Suprapubic skin (tissue), 4 donors: ENCODE data around the gene TNS3. TPM values are rescaled to one million over a fixed set of nuclear protein-coding genes. Genes with fewer than 3 reads are reported as not detected.

ENCODE experiments used
- DNase-seq, 2 donors: peaks; one replicate each; pipeline ENCODE4 v3.0.0-alpha.2; 2019; ENCODE audit warnings: low spot score in 2 of 2
- H3K27ac ChIP-seq: fragments of 200-600 bp; sonication (generic); one replicate; pipeline ENCODE4 v1.5.1; 2019
- H3K27me3 ChIP-seq: fragments of 200-600 bp; sonication (generic); one replicate; pipeline ENCODE4 v1.5.1; 2019
- H3K36me3 ChIP-seq: fragments of 200-600 bp; sonication (generic); one replicate; pipeline ENCODE4 v1.5.1; 2019
- H3K4me1 ChIP-seq: fragments of 200-600 bp; sonication (generic); one replicate; pipeline ENCODE4 v1.5.1; 2019
- H3K4me3 ChIP-seq: fragments of 200-600 bp; sonication (generic); one replicate; pipeline ENCODE4 v1.5.1; 2019; ENCODE audit warnings: mild to moderate bottlenecking
- H3K9me3 ChIP-seq: fragments of 200-600 bp; sonication (generic); one replicate; pipeline ENCODE4 v1.5.1; 2019
- EP300 ChIP-seq: sonication (generic); formaldehyde crosslinking; IDR thresholded peaks from one replicate; pipeline ENCODE4 v1.6.1; 2017; ENCODE audit warnings: antibody characterized with exemption
- POLR2A ChIP-seq, 2 donors: fragments of 450-650 bp; IDR thresholded peaks; one replicate each; pipeline ENCODE4 v1.6.1; 2017; ENCODE audit warnings: antibody characterized with exemption in 2 of 2, mild to moderate bottlenecking in 2 of 2, moderate library complexity in 2 of 2
- POLR2AphosphoS5 ChIP-seq, 3 donors: sonication (generic); formaldehyde crosslinking; IDR thresholded peaks; one replicate each; pipeline ENCODE4 v1.6.1; 2017; ENCODE audit warnings: antibody characterized with exemption in 3 of 3
- WGBS: methylation state at CpG from one replicate; pipeline ENCODE4 v1.1.5; 2018; 5-methylcytosine and 5-hydroxymethylcytosine counted together
- total RNA-seq, 4 donors: library from RNA; depleted of rRNA; stranded (reverse); fragments of >200 nt; gene quantifications; one replicate each; pipeline ENCODE4 v1.1.0, GENCODE V29; 2016
- TF ChIP-seq, protein P1 (sequence below), 2 donors: fragments of 200-600 bp in 1 of 2; fragments of 450-650 bp in 1 of 2; sonication (generic) in 1 of 2; IDR thresholded peaks; one replicate each; pipeline ENCODE4 v1.5.1; 2016 to 2019; ENCODE audit warnings: antibody characterized with exemption in 2 of 2, mild to moderate bottlenecking in 1 of 2, moderate library complexity in 1 of 2

Gene TNS3
- total RNA-seq, 4 donors from 2014 or later, result 14.3 to 53.0 (median 31.9) TPM

DNA sequence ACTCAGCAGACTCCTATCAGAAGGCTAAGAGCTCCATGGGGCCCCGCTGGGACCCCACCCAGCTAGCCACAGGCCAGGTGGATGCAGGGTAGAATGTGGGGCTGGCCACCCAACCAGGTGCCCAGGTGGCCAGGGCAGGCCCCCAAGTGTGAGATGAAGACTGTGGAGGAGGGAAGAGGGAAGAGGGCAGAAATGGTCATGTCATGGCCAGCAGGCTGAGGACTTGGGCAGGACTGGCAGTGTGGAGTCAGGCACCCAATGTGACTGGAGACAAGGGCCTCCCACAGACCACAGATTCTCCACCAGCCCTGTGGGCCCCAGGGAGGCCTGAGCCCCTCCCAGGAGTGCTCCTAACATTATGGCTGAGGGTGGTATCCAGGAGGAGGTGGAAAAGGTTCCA is 141.6 kb downstream of the TNS3 start:
- Histone ChIP-seq H3K27ac (no peak overlapping the region), H3K4me1 (no peaks in the 10 kb centered on the region), H3K4me3 (no peak overlapping the region), H3K9me3 (no peaks in the 10 kb centered on the region), H3K27me3 (no peaks in the 10 kb centered on the region), H3K36me3 (peaks cover 14% of the 10 kb centered on the region)
- WGBS, result 0% methylated on average over 1 of the region's 1 CpG
- DNase-seq, result no peak
- TF ChIP-seq, protein P1, sequence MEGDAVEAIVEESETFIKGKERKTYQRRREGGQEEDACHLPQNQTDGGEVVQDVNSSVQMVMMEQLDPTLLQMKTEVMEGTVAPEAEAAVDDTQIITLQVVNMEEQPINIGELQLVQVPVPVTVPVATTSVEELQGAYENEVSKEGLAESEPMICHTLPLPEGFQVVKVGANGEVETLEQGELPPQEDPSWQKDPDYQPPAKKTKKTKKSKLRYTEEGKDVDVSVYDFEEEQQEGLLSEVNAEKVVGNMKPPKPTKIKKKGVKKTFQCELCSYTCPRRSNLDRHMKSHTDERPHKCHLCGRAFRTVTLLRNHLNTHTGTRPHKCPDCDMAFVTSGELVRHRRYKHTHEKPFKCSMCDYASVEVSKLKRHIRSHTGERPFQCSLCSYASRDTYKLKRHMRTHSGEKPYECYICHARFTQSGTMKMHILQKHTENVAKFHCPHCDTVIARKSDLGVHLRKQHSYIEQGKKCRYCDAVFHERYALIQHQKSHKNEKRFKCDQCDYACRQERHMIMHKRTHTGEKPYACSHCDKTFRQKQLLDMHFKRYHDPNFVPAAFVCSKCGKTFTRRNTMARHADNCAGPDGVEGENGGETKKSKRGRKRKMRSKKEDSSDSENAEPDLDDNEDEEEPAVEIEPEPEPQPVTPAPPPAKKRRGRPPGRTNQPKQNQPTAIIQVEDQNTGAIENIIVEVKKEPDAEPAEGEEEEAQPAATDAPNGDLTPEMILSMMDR (IDR thresholded peaks at IDR 0.05), result no peak
- no peak for TF ChIP-seq EP300
- no peak for TF ChIP-seq POLR2AphosphoS5 (IDR thresholded peaks at IDR 0.05)
- no peak for TF ChIP-seq POLR2A (IDR thresholded peaks at IDR 0.05)

DNA sequence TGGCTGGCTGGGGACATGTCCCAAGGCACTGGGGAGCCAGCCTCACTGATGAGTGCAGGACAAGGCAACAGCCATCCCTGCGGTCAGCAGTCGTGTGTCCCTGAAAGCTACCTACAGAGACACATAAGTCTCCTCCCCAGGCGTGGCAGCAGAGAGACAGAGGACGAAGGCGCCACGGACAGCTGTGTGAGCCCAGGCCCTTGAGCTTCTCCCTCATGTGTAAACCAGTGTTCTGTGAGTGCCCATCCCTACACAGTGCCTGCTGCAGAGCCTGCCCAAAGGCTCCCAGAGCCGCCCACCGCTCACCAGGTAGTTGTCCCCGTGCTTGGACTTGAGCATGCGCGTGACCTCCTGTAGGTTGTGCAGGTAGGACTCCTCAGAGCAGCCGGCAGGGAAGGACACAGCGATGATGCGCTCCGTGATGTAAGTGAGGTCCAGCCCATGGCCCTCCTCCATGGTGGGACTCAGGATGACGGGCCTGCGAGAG is 142.7 kb downstream of the TNS3 start:
- WGBS, result 91% methylated on average over 15 of the region's 17 CpGs
- H3K27me3 ChIP-seq, result no peaks in the 10 kb centered on the region
- DNase-seq, result no peak
- H3K4me3 ChIP-seq, result no peak overlapping the region
- H3K36me3 ChIP-seq, result peaks cover 14% of the 10 kb centered on the region
- H3K4me1 ChIP-seq, result no peaks in the 10 kb centered on the region
- TF ChIP-seq, protein P1 (IDR thresholded peaks at IDR 0.05), result no peak
- TF ChIP-seq POLR2A (IDR thresholded peaks at IDR 0.05), result no peak
- no peak for TF ChIP-seq EP300
- TF ChIP-seq POLR2AphosphoS5 (IDR thresholded peaks at IDR 0.05), result no peak
- H3K9me3 ChIP-seq, result no peaks in the 10 kb centered on the region
- no peak overlapping the region for H3K27ac ChIP-seq

DNA sequence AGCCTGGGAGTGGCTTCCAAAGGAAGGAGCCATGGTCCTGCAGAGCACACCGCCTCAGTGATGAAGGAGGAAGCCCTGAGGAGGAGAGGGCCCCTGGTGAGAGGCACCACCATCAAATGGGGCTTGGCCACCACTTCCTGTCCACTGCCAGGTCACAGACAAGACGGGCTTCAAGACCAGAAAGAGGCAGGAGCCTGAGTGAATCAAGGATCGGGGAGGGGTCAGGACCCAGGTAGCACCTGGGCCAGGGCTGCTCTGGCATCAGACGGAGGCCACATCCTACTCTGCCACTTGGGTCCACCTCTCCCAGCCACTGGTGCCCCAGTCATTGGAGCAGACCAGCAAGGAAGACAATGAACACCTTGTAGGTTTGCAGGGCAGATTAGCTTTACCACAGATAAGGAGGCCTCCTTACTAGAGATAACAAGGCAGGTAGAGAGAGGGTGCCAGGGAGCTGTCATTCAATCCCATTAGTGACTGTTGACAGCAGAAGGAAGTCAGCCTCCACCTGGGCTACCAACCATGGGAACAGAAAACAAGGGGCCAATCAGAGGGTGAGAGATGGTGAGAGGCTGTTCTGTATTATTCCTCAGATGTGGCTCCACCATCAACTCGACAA is 143.4 kb downstream of the TNS3 start:
- H3K36me3 ChIP-seq, result peaks cover 14% of the 10 kb centered on the region
- peaks cover 1% of the 10 kb centered on the region for H3K4me1 ChIP-seq
- H3K4me3 ChIP-seq, result no peak overlapping the region
- no peaks in the 10 kb centered on the region for H3K27me3 ChIP-seq
- H3K27ac ChIP-seq, result no peak overlapping the region
- no peaks in the 10 kb centered on the region for H3K9me3 ChIP-seq
- WGBS, result 93% methylated on average over 5 of the region's 5 CpGs
- TF ChIP-seq EP300 (no peak), POLR2A (IDR thresholded peaks at IDR 0.05) (no peak), POLR2AphosphoS5 (IDR thresholded peaks at IDR 0.05) (no peak)
- TF ChIP-seq, protein P1 (IDR thresholded peaks at IDR 0.05), result no peak
- no peak for DNase-seq

DNA sequence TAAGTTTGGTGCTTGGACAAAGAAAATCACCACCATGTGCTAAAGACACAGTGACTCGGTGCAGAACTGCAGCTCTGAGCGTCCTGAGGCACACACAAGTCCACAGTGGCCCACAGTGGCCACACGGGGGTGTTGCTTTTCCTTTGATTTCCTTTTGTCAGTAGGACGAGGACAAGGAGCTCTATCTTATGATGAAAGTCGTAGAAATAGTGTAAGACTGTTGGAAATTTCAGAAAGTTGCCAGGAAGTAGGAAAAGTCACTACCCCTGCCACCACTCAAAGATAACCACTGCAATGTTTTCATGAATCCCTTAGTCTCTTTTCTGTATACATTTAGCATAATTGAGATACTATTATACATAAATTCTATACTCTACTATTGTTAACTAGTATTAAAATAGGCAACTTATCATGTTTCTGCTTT is 146.0 kb downstream of the TNS3 start:
- 26% methylated on average over 5 of the region's 5 CpGs for WGBS
- DNase-seq, result no peak
- TF ChIP-seq EP300 (no peak), POLR2AphosphoS5 (IDR thresholded peaks at IDR 0.05) (no peak), POLR2A (IDR thresholded peaks at IDR 0.05) (no peak)
- TF ChIP-seq, protein P1 (IDR thresholded peaks at IDR 0.05), result peak; percentile 57 to 60
- H3K9me3 ChIP-seq, result no peaks in the 10 kb centered on the region
- H3K4me1 ChIP-seq, result peaks cover 11% of the 10 kb centered on the region
- no peaks in the 10 kb centered on the region for H3K27me3 ChIP-seq
- H3K4me3 ChIP-seq, result no peak overlapping the region
- H3K27ac ChIP-seq, result no peak overlapping the region
- peaks cover 14% of the 10 kb centered on the region for H3K36me3 ChIP-seq

DNA sequence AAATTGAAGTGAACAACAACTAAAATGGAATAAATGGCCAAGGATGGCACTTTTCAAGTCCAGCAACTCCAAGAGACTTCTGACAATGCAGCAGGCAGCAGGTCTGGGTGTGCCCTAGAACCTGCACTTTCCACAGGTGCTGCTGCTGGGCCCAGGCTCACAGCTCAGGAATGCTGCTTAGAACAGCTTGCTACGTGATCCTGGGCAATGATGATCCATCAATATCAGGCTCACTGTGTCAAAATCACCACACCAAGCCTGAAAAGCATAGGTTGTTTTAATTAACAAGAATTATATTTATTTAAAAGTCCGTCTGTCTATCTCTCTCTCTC is 148.4 kb downstream of the TNS3 start:
- no peaks in the 10 kb centered on the region for H3K9me3 ChIP-seq
- peaks cover 14% of the 10 kb centered on the region for H3K4me1 ChIP-seq
- H3K27ac ChIP-seq, result peak overlapping the region; percentile 24
- no peak for TF ChIP-seq POLR2AphosphoS5 (IDR thresholded peaks at IDR 0.05)
- no peak for TF ChIP-seq POLR2A (IDR thresholded peaks at IDR 0.05)
- TF ChIP-seq, protein P1 (IDR thresholded peaks at IDR 0.05), result no peak
- TF ChIP-seq EP300, result no peak
- DNase-seq, result no peak
- H3K27me3 ChIP-seq, result no peaks in the 10 kb centered on the region
- H3K4me3 ChIP-seq, result no peak overlapping the region
- H3K36me3 ChIP-seq, result peaks cover 5% of the 10 kb centered on the region
- WGBS, result 62% methylated on average over 2 of the region's 2 CpGs
